Astrocyte (in vitro differentiated cells and primary cell): ENCODE results near the gene MDK. TPM values are rescaled to one million over a fixed set of nuclear protein-coding genes. Genes with fewer than 3 reads are reported as not detected.
"Not testable (repeated sequence)": the region's sequence is repeated elsewhere in the genome, so short reads cannot be mapped to it uniquely, and the experiment has no call there.

Source experiments
- DNase-seq: peaks from one replicate; pipeline ENCODE4 v3.0.0-alpha.2; 2010; ENCODE audit warnings: low read depth
- FAIRE-seq: peaks from 2 replicates; lab custom pipeline; 2011; peaks lifted over from hg19 to GRCh38; lab: Jason Lieb, UNC
- H2AFZ ChIP-seq: 2 replicates; pipeline ENCODE4 v1.6.0; 2012; ENCODE audit warnings: low read depth, low read length, inconsistent platforms
- H3K27ac ChIP-seq: 2 replicates; pipeline ENCODE4 v1.5.1; 2011; ENCODE audit warnings: low read depth, low read length, inconsistent platforms
- H3K27me3 ChIP-seq: 2 replicates; pipeline ENCODE4 v1.6.0; 2011; ENCODE audit warnings: low read length, inconsistent platforms; ENCODE audit not compliant: insufficient read depth
- H3K36me3 ChIP-seq: 2 replicates; pipeline ENCODE4 v1.5.1; 2011; ENCODE audit warnings: low read length, inconsistent platforms; ENCODE audit not compliant: insufficient read depth
- H3K4me1 ChIP-seq: 2 replicates; pipeline ENCODE4 v1.5.1; 2011; ENCODE audit warnings: low read length, inconsistent platforms; ENCODE audit not compliant: insufficient read depth
- H3K4me2 ChIP-seq: 2 replicates; pipeline ENCODE4 v1.6.0; 2012; ENCODE audit warnings: low read length, inconsistent platforms
- H3K4me3 ChIP-seq: 2 replicates; pipeline ENCODE4 v1.5.1; 2011; ENCODE audit warnings: low read depth, mild to moderate bottlenecking, low read length, inconsistent platforms; ENCODE audit not compliant: insufficient read depth
- H3K79me2 ChIP-seq: 2 replicates; pipeline ENCODE4 v1.6.0; 2012; ENCODE audit warnings: mild to moderate bottlenecking, low read length, inconsistent platforms; ENCODE audit not compliant: insufficient read depth
- H3K9ac ChIP-seq: 2 replicates; pipeline ENCODE4 v1.6.0; 2012; ENCODE audit warnings: mild to moderate bottlenecking, low read length, inconsistent platforms
- H3K9me3 ChIP-seq: 2 replicates; pipeline ENCODE4 v1.5.1; 2012; ENCODE audit warnings: low read depth, mild to moderate bottlenecking, low read length, inconsistent platforms; ENCODE audit not compliant: insufficient read depth
- H4K20me1 ChIP-seq: 2 replicates; pipeline ENCODE4 v1.6.0; 2012; ENCODE audit warnings: low read length, inconsistent platforms; ENCODE audit not compliant: insufficient read depth
- H3K27ac Mint-ChIP-seq: one replicate; pipeline ENCODE4 v1.8.0; 2021; ENCODE audit warnings: mild to moderate bottlenecking, mixed read lengths; ENCODE audit not compliant: unreplicated experiment
- H3K27me3 Mint-ChIP-seq: one replicate; pipeline ENCODE4 v1.8.0; 2021; ENCODE audit warnings: low read depth, mixed read lengths; ENCODE audit not compliant: unreplicated experiment
- H3K36me3 Mint-ChIP-seq: one replicate; pipeline ENCODE4 v1.8.0; 2021; ENCODE audit warnings: low read depth, mixed read lengths; ENCODE audit not compliant: unreplicated experiment
- H3K4me1 Mint-ChIP-seq: one replicate; pipeline ENCODE4 v1.8.0; 2021; ENCODE audit warnings: low read depth, mixed read lengths; ENCODE audit not compliant: unreplicated experiment
- H3K4me3 Mint-ChIP-seq: one replicate; pipeline ENCODE4 v1.8.0; 2021; ENCODE audit warnings: mild to moderate bottlenecking, moderate library complexity, mixed read lengths; ENCODE audit not compliant: unreplicated experiment
- H3K9me3 Mint-ChIP-seq: one replicate; pipeline ENCODE4 v1.8.0; 2021; ENCODE audit warnings: mild to moderate bottlenecking, mixed read lengths; ENCODE audit not compliant: unreplicated experiment
- CTCF ChIP-seq: IDR thresholded peaks from 2 replicates; pipeline ENCODE4 v1.5.1; 2011; ENCODE audit warnings: low read depth, mild to moderate bottlenecking, inconsistent platforms, low read length, moderate library complexity; ENCODE audit not compliant: insufficient read depth
- EZH2 ChIP-seq: IDR thresholded peaks from 2 replicates; pipeline ENCODE4 v1.6.1; 2012; ENCODE audit warnings: mild to moderate bottlenecking, low read length, inconsistent platforms; ENCODE audit not compliant: insufficient read depth
- total RNA-seq: library from RNA; stranded (reverse); gene quantifications from 2 replicates; pipeline ENCODE4 v1.2.1, GENCODE V29; 2021

MDK gene
- total RNA-seq, 1 donor from 2014 or later, result 325 TPM

- peaks cover 14% of the 10 kb centered on the region for H3K79me2 ChIP-seq
- Mint-ChIP-seq H3K9me3 (no peaks in the 10 kb centered on the region), H3K27me3 (no peaks in the 10 kb centered on the region), H3K4me3 (no peak overlapping the region), H3K36me3 (peaks cover 12% of the 10 kb centered on the region), H3K4me1 (no peaks in the 10 kb centered on the region), H3K27ac (no peak overlapping the region)
- H3K4me1 ChIP-seq, result peaks cover 11% of the 10 kb centered on the region
- H3K27me3 ChIP-seq, result no peaks in the 10 kb centered on the region
- H3K4me3 ChIP-seq, result no peak overlapping the region
- no peak overlapping the region for H3K27ac ChIP-seq
- H3K9me3 ChIP-seq, result no peaks in the 10 kb centered on the region
- H3K36me3 ChIP-seq, result no peaks in the 10 kb centered on the region
- peaks cover 11% of the 10 kb centered on the region for H4K20me1 ChIP-seq
- TF ChIP-seq CTCF, result no peak
- no peak for TF ChIP-seq EZH2
- no peak overlapping the region for H3K9ac ChIP-seq
- H2AFZ ChIP-seq, result no peak overlapping the region
- FAIRE-seq (no peak), DNase-seq (no peak)
- H3K4me2 ChIP-seq, result no peak overlapping the region
Observed at GRCh38 chr11:46378811-46379481, 2.5 kb upstream of the MDK start.

- not testable (repeated sequence) for H3K27me3 Mint-ChIP-seq, H3K9me3 ChIP-seq, H2AFZ ChIP-seq, H3K27ac ChIP-seq, H3K9ac ChIP-seq, H3K27ac Mint-ChIP-seq, H3K9me3 Mint-ChIP-seq, FAIRE-seq, H3K4me3 Mint-ChIP-seq, H3K4me1 Mint-ChIP-seq, H3K27me3 ChIP-seq, H3K36me3 ChIP-seq, H3K4me3 ChIP-seq, DNase-seq, H3K4me2 ChIP-seq
- peaks cover 12% of the 10 kb centered on the region for H3K36me3 Mint-ChIP-seq
- Histone ChIP-seq H3K79me2 (peaks cover 14% of the 10 kb centered on the region), H4K20me1 (peaks cover 11% of the 10 kb centered on the region), H3K4me1 (peaks cover 11% of the 10 kb centered on the region)
Observed at GRCh38 chr11:46379482-46380293, 1.8 kb upstream of the MDK start.

GRCh38 chr11:46380340-46381047, 975 bp upstream of the MDK start:
- Histone ChIP-seq H3K27ac (peak overlapping the region; percentile 64), H3K36me3 (no peaks in the 10 kb centered on the region), H3K27me3 (no peaks in the 10 kb centered on the region), H2AFZ (peak overlapping the region; percentile 60), H4K20me1 (peaks cover 11% of the 10 kb centered on the region), H3K9me3 (no peaks in the 10 kb centered on the region), H3K4me3 (peak overlapping the region; percentile 53), H3K9ac (peak overlapping the region; percentile 82), H3K79me2 (peaks cover 14% of the 10 kb centered on the region), H3K4me2 (peak overlapping the region; percentile 84), H3K4me1 (peaks cover 11% of the 10 kb centered on the region)
- TF ChIP-seq CTCF (no peak), EZH2 (no peak)
- peaks cover 12% of the 10 kb centered on the region for H3K36me3 Mint-ChIP-seq
- peaks cover 4% of the 10 kb centered on the region for H3K27me3 Mint-ChIP-seq
- peak overlapping the region; percentile 53 for H3K27ac Mint-ChIP-seq
- H3K4me1 Mint-ChIP-seq, result no peaks in the 10 kb centered on the region
- no peaks in the 10 kb centered on the region for H3K9me3 Mint-ChIP-seq
- no peak for FAIRE-seq
- peak overlapping the region; percentile 69 for H3K4me3 Mint-ChIP-seq
- no peak for DNase-seq
